PC-3 (cell line): ENCODE measurements around the gene CSTPP1. TPM values are rescaled to one million over a fixed set of nuclear protein-coding genes. Genes with fewer than 3 reads are reported as not detected.

ENCODE experiments used
- ATAC-seq: fragments of 200-7000 bp; cut with Tn5 transposase; 2 replicates; pipeline ENCODE4 v1.9.1; 2020; ENCODE audit warnings: mild to moderate bottlenecking, moderate library complexity
- BruUV-seq: library from RNA; stranded (reverse); fragments of 400-500 nt; replicated peaks from 2 replicates; lab custom pipeline; 2021; lab: Mats Ljungman, UMichigan
- CTCF ChIA-PET: fragments of 300-600 bp; sonication (Branson Sonifier 250); formaldehyde crosslinking; loops from one replicate; lab custom pipeline; 2022; ENCODE audit warnings: antibody characterized with exemption; lab: Charles Lee
- POLR2A ChIA-PET: fragments of 300-600 bp; sonication (Branson Sonifier 250); formaldehyde crosslinking; loops from one replicate; lab custom pipeline; 2022; ENCODE audit warnings: antibody characterized with exemption; ENCODE audit not compliant: unreplicated experiment; lab: Charles Lee
- DNase-seq: peaks from one replicate; pipeline ENCODE4 v3.0.0-alpha.2; 2015
- H2AFZ ChIP-seq: fragments of 300-600 bp; sonication (generic); 2 replicates; pipeline ENCODE4 v1.6.0; 2016; ENCODE audit warnings: antibody characterized with exemption, low read length
- H3F3A ChIP-seq: fragments of 300-600 bp; sonication (generic); one replicate; pipeline ENCODE4 v1.6.0; 2017; ENCODE audit warnings: antibody characterized with exemption, low read length, control low read depth, mild to moderate bottlenecking; ENCODE audit not compliant: unreplicated experiment
- H3K27ac ChIP-seq: fragments of 300-600 bp; sonication (generic); 2 replicates; pipeline ENCODE4 v1.5.1; 2016; ENCODE audit warnings: mild to moderate bottlenecking, low read length
- H3K27me3 ChIP-seq: fragments of 300-600 bp; sonication (generic); 2 replicates; pipeline ENCODE4 v1.6.1; 2016; ENCODE audit warnings: low read length, mixed read lengths
- H3K36me3 ChIP-seq: fragments of 300-600 bp; sonication (generic); 2 replicates; pipeline ENCODE4 v1.6.1; 2016; ENCODE audit warnings: low read depth, mixed run types, low read length, mixed read lengths
- H3K4me1 ChIP-seq: fragments of 300-600 bp; sonication (generic); 2 replicates; pipeline ENCODE4 v1.5.1; 2016; ENCODE audit warnings: low read length; ENCODE audit not compliant: insufficient read depth
- H3K4me2 ChIP-seq: fragments of 300-600 bp; sonication (generic); 2 replicates; pipeline ENCODE4 v1.6.0; 2016; ENCODE audit warnings: low read length
- H3K4me3 ChIP-seq: fragments of 300-600 bp; sonication (generic); 2 replicates; pipeline ENCODE4 v1.5.1; 2016; ENCODE audit warnings: mild to moderate bottlenecking, low read length, mixed read lengths
- H3K79me2 ChIP-seq: fragments of 300-600 bp; sonication (generic); 2 replicates; pipeline ENCODE4 v1.6.1; 2017; ENCODE audit warnings: low read length, mixed read lengths
- H3K9ac ChIP-seq: fragments of 300-600 bp; sonication (generic); 2 replicates; pipeline ENCODE4 v1.6.0; 2016; ENCODE audit warnings: mild to moderate bottlenecking, low read length
- H3K9me2 ChIP-seq: fragments of 300-600 bp; sonication (generic); replicated peaks from 2 replicates; pipeline ENCODE4 v1.6.1; 2016; ENCODE audit warnings: mixed run types, low read length, mixed read lengths
- H3K9me3 ChIP-seq: fragments of 300-600 bp; sonication (generic); 2 replicates; pipeline ENCODE4 v1.6.1; 2016; ENCODE audit warnings: low read length, mixed read lengths
- H4K20me1 ChIP-seq: fragments of 300-600 bp; sonication (generic); 2 replicates; pipeline ENCODE4 v1.6.1; 2016; ENCODE audit warnings: low read length, mixed read lengths
- CTCF ChIP-seq: fragments of 300-600 bp; sonication (generic); conservative IDR thresholded peaks from 2 replicates; pipeline ENCODE4 v1.5.1; 2017; ENCODE audit warnings: antibody characterized with exemption, low read depth, mild to moderate bottlenecking, low read length
- EZH2 ChIP-seq: fragments of 300-600 bp; sonication (generic); IDR thresholded peaks from one replicate; pipeline ENCODE4 v1.6.1; 2017; ENCODE audit warnings: antibody characterized with exemption, mild to moderate bottlenecking, low read length; ENCODE audit not compliant: unreplicated experiment
- EZH2phosphoT487 ChIP-seq: fragments of 300-600 bp; sonication (generic); IDR thresholded peaks from 2 replicates; pipeline ENCODE4 v1.6.1; 2018; ENCODE audit warnings: mild to moderate bottlenecking, antibody characterized with exemption, low read length, borderline replicate concordance
- intact Hi-C: fragments of 100-400 bp; cut with micrococcal nuclease; formaldehyde crosslinking; loops from 2 replicates; pipeline ENCODE4 v1.9.0; 2023
- total RNA-seq: library from RNA; depleted of rRNA; stranded (reverse); fragments of >200 nt; gene quantifications from 2 replicates; pipeline ENCODE4 v1.2.3, GENCODE V29; 2014

The CSTPP1 gene
- total RNA-seq, 1 experiment from 2014 or later: 21.7 TPM

- no peak overlapping the region for H3K4me2 ChIP-seq
- no peak overlapping the region for H3K9ac ChIP-seq
- DNase-seq (no peak), ATAC-seq (no peak)
- no TSS peak for BruUV-seq
- no peaks in the 10 kb centered on the region for H3K9me2 ChIP-seq
- ChIA-PET CTCF (no interaction called here), POLR2A (no interaction called here)
- H4K20me1 ChIP-seq: no peaks in the 10 kb centered on the region
- no peaks in the 10 kb centered on the region for H3K4me1 ChIP-seq
- H3F3A ChIP-seq: no peaks in the 10 kb centered on the region
- H3K79me2 ChIP-seq: no peaks in the 10 kb centered on the region
- intact Hi-C loops: no loop called here
- no peaks in the 10 kb centered on the region for H3K36me3 ChIP-seq
- H2AFZ ChIP-seq: no peak overlapping the region
- no peaks in the 10 kb centered on the region for H3K9me3 ChIP-seq
- H3K27me3 ChIP-seq: no peaks in the 10 kb centered on the region
- H3K27ac ChIP-seq: no peak overlapping the region
- TF ChIP-seq EZH2phosphoT487 (no peak), CTCF (no peak), EZH2 (no peak)
- H3K4me3 ChIP-seq: no peak overlapping the region
These were observed 30.8 kb upstream of the CSTPP1 start for GRCh38 chr11:46905806-46906205.

GRCh38 chr11:46906609-46907041 lies 29.9 kb upstream of the CSTPP1 start:
- Histone ChIP-seq H3K4me2 (no peak overlapping the region), H3K4me1 (no peaks in the 10 kb centered on the region), H2AFZ (no peak overlapping the region), H3F3A (no peaks in the 10 kb centered on the region), H3K79me2 (no peaks in the 10 kb centered on the region), H3K9me2 (no peaks in the 10 kb centered on the region), H3K27ac (no peak overlapping the region), H3K4me3 (no peak overlapping the region), H4K20me1 (no peaks in the 10 kb centered on the region), H3K9me3 (no peaks in the 10 kb centered on the region), H3K36me3 (no peaks in the 10 kb centered on the region), H3K27me3 (no peaks in the 10 kb centered on the region), H3K9ac (no peak overlapping the region)
- no peak for ATAC-seq
- no peak for DNase-seq
- TF ChIP-seq EZH2phosphoT487: no peak
- TF ChIP-seq EZH2: no peak
- TF ChIP-seq CTCF: no peak
- no TSS peak for BruUV-seq
- ChIA-PET CTCF (interaction anchor here (0.6 kb wide), 1 partner anchor 11 kb away, joined by 3 read pairs; no protein-coding TSS in a partner anchor), POLR2A (interaction anchor here (0.6 kb wide), 1 partner anchor 263 kb away, joined by 3 read pairs; no protein-coding TSS in a partner anchor)
- intact Hi-C loops: no loop called here

DNA sequence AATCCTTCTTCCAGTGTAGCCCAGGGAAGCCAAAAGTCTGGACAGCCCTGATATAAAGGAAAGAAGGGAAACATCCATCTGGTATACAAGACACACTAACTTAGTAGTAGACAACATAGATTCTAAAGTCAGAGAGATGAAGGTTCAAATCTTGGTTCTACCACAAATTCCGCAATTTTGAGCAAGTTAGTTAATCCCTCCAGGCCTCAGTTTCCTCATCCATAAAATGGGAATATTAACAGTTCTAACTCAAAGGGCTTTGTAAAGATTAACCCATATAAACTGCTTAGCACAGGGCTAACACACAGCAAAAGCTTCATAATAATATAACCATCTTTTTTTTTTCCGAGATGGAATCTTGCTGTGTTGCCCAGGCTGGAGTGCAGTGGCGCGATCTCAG lies 29.0 kb upstream of the CSTPP1 start:
- Histone ChIP-seq H3K79me2 (no peaks in the 10 kb centered on the region), H3K9ac (no peak overlapping the region), H3F3A (no peaks in the 10 kb centered on the region), H3K4me1 (no peaks in the 10 kb centered on the region), H3K27ac (no peak overlapping the region), H2AFZ (no peak overlapping the region), H3K4me3 (no peak overlapping the region), H3K36me3 (no peaks in the 10 kb centered on the region), H3K4me2 (no peak overlapping the region), H4K20me1 (no peaks in the 10 kb centered on the region), H3K9me3 (no peaks in the 10 kb centered on the region), H3K27me3 (no peaks in the 10 kb centered on the region), H3K9me2 (no peaks in the 10 kb centered on the region)
- no peak for TF ChIP-seq EZH2phosphoT487
- no peak for TF ChIP-seq EZH2
- no peak for TF ChIP-seq CTCF
- ATAC-seq: no peak
- DNase-seq: no peak
- ChIA-PET CTCF (no interaction called here), POLR2A (no interaction called here)
- BruUV-seq: no TSS peak
- intact Hi-C loops: no loop called here
